Epithelial cell of esophagus (primary cell): ENCODE results near the gene CACNA1D.

Source experiments
- DNase-seq: peaks from one replicate; pipeline ENCODE4 v3.0.0; 2010; ENCODE audit warnings: low read depth
- H3K4me3 ChIP-seq: 2 replicates; pipeline ENCODE4 v1.5.1; 2011; ENCODE audit warnings: mild to moderate bottlenecking, low read length, control low read depth
- CTCF ChIP-seq: IDR thresholded peaks from 2 replicates; pipeline ENCODE4 v1.5.1; 2011; ENCODE audit warnings: low read depth, mild to moderate bottlenecking, low read length, control low read depth, inconsistent platforms; ENCODE audit not compliant: insufficient read depth; ENCODE audit errors: missing control alignments

The CACNA1D gene

GRCh38 chr3:53860196-53860595 lies 365.8 kb downstream of the CACNA1D start:
- TF ChIP-seq CTCF: no peak
- no peak overlapping the region for H3K4me3 ChIP-seq
- no peak for DNase-seq

GRCh38 chr3:53862241-53862640 lies 367.8 kb downstream of the CACNA1D start:
- TF ChIP-seq CTCF: no peak
- no peak overlapping the region for H3K4me3 ChIP-seq
- DNase-seq: no peak

- no peak overlapping the region for H3K4me3 ChIP-seq
- TF ChIP-seq CTCF: no peak
- DNase-seq: no peak
Observed at GRCh38 chr3:53863145-53863544, 368.7 kb downstream of the CACNA1D start.
